Ovary (tissue), 9 donors: ENCODE data around the gene FAM222B. TPM values are rescaled to one million over a fixed set of nuclear protein-coding genes. Genes with fewer than 3 reads are reported as not detected.

Source experiments
- DNase-seq, 5 donors: peaks; one replicate each; pipeline ENCODE4 v3.0.0-alpha.2; 2019 to 2020
- H3K27ac ChIP-seq, 2 donors: fragments of 200-600 bp; one replicate each; pipeline versions ENCODE4 v1.5.1 to v1.8.0; 2019 to 2022
- H3K27me3 ChIP-seq: fragments of 200-600 bp; one replicate; pipeline ENCODE4 v1.8.0; 2022
- H3K36me3 ChIP-seq: fragments of 200-600 bp; sonication (generic); one replicate; pipeline ENCODE4 v1.5.1; 2019
- H3K4me1 ChIP-seq: one replicate; pipeline ENCODE4 v1.8.1; 2013; ENCODE audit warnings: mild to moderate bottlenecking, moderate library complexity; ENCODE audit not compliant: insufficient read depth
- H3K4me3 ChIP-seq: fragments of 200-600 bp; sonication (generic); one replicate; pipeline ENCODE4 v1.5.1; 2017
- H3K9me3 ChIP-seq, 2 donors: fragments of 200-600 bp in 1 of 2; sonication (generic) in 1 of 2; one replicate each; pipeline versions ENCODE4 v1.5.1 to v1.8.1; 2013 to 2019; ENCODE audit warnings: mild to moderate bottlenecking in 1 of 2, moderate library complexity in 1 of 2
- CTCF ChIP-seq, 3 donors: fragments of 450-650 bp in 2 of 3; fragments of 200-600 bp in 1 of 3; IDR thresholded peaks; one replicate each; pipeline versions ENCODE4 v1.5.1 to v1.8.0; 2016 to 2022; ENCODE audit warnings: antibody characterized with exemption in 3 of 3, mild to moderate bottlenecking in 1 of 3
- EP300 ChIP-seq: sonication (generic); formaldehyde crosslinking; IDR thresholded peaks from one replicate; pipeline ENCODE4 v1.6.1; 2017; ENCODE audit warnings: antibody characterized with exemption
- POLR2A ChIP-seq: fragments of 450-650 bp; IDR thresholded peaks from one replicate; pipeline ENCODE4 v1.6.1; 2017; ENCODE audit warnings: antibody characterized with exemption, mild to moderate bottlenecking, moderate library complexity
- WGBS, 3 donors: extraction: QIAGEN DNeasy Blood & Tissue Kit in 1 of 3; methylation state at CpG; one replicate each; pipeline versions ENCODE4 v1.1.5 to v1.1.7; 2013 to 2017; 5-methylcytosine and 5-hydroxymethylcytosine counted together
- intact Hi-C, 4 donors: fragments of 100-400 bp; cut with DNase I; formaldehyde crosslinking; loops; one replicate each; pipeline versions ENCODE4 v1.11.0 to v1.15.1; 2022 to 2023
- polyA plus RNA-seq, 2 donors: library from polyadenylated mRNA; stranded (reverse); fragments of 200-250 nt in 1 of 2; fragments of 350-450 nt in 1 of 2; fragmentation: Illumina TruSeq in 1 of 2; extraction: RNeasy Lipid Tissue Mini Kit (QIAGEN cat#74804) in 1 of 2; gene quantifications; one replicate each; pipeline ENCODE4 v1.2.3, GENCODE V29; 2013 to 2014
- total RNA-seq, 7 donors: library from RNA; depleted of rRNA in 2 of 7; stranded (reverse); fragments of >200 nt in 2 of 7; fragmentation: NEBNext Ultra II Directional in 3 of 7; extraction: Animal tissue kit (Norgen Biotek cat#: 25700) in 3 of 7; gene quantifications; one replicate each; pipeline versions ENCODE4 v1.1.0 to v1.2.4, GENCODE V29; 2016 to 2023
- donor health status: DM: no; HTN: no; CAD: no; lungs with moderate emphysema.
- donor health status: DM: no; HTN: no; CAD: no.
- donor health status: Bipolar disorder and iron deficiency.
- donor health status: DM: yes; HTN: yes; CAD: no.
- donor health status: DM: no; HTN: no; CAD: no.
- donor health status: DM: yes; HTN: yes; CAD: no.

FAM222B gene
- total and polyA plus RNA-seq, 9 donors, result 8.0 to 19.8 (median 15.9) TPM

- DNase-seq, result no peak
- intact Hi-C loops, result no loop called here
- Histone ChIP-seq H3K36me3 (no peaks in the 10 kb centered on the region), H3K27me3 (no peaks in the 10 kb centered on the region), H3K4me1 (peaks cover 2% of the 10 kb centered on the region), H3K4me3 (peak overlapping the region; percentile 86), H3K9me3 (no peaks in the 10 kb centered on the region), H3K27ac (peak overlapping the region; percentile 31 to 69)
- WGBS, 3 donors, result 1% methylated on average over 10 of the region's 10 CpGs
- no peak for TF ChIP-seq EP300
- TF ChIP-seq POLR2A, result no peak
- no peak for TF ChIP-seq CTCF (IDR thresholded peaks at IDR 0.05)
Observed at GRCh38 chr17:28812748-28813377, 29.7 kb downstream of the FAM222B start.

- TF ChIP-seq CTCF (IDR thresholded peaks at IDR 0.05), result no peak
- TF ChIP-seq POLR2A, result peak; percentile 39
- peaks cover 5% of the 10 kb centered on the region for H3K4me1 ChIP-seq
- intact Hi-C loops, result no loop called here
Observed at GRCh38 chr17:28812091-28812747, 30.4 kb downstream of the FAM222B start.

GRCh38 chr17:28811651-28812090 is 30.9 kb downstream of the FAM222B start:
- Histone ChIP-seq H3K4me3 (peak overlapping the region; percentile 86), H3K27me3 (no peaks in the 10 kb centered on the region), H3K9me3 (no peaks in the 10 kb centered on the region), H3K27ac (peak overlapping the region; percentile 53 to 69), H3K4me1 (peaks cover 7% of the 10 kb centered on the region), H3K36me3 (no peaks in the 10 kb centered on the region)
- no peak for DNase-seq
- WGBS, 3 donors, result 9 to 11% (median 9%) methylated on average over 6 of the region's 6 CpGs
- TF ChIP-seq POLR2A (no peak), CTCF (IDR thresholded peaks at IDR 0.05) (no peak), EP300 (no peak)
- intact Hi-C loops, result no loop called here

More at GRCh38 chr17:28812091-28812747, 30.4 kb downstream of the FAM222B start:
- H3K4me3 ChIP-seq, result peak overlapping the region; percentile 86
- 0 to 1% (median 0%) methylated on average over 42 to 47 of the region's 47 CpGs for WGBS, 3 donors
- H3K27ac ChIP-seq, result peak overlapping the region; percentile 53 to 69
- H3K27me3 ChIP-seq, result no peaks in the 10 kb centered on the region
- DNase-seq, result peak; percentile 96 to 98 (median 96)
- no peaks in the 10 kb centered on the region for H3K36me3 ChIP-seq
- H3K9me3 ChIP-seq, result no peaks in the 10 kb centered on the region

- H3K4me3 ChIP-seq, result no peak overlapping the region
- WGBS, 3 donors, result 97 to 98% (median 98%) methylated on average over 1 of the region's 1 CpG
Observed at GRCh38 chr17:28810437-28810836, 32.2 kb downstream of the FAM222B start.

More at GRCh38 chr17:28810437-28810836, 32.2 kb downstream of the FAM222B start:
- Histone ChIP-seq H3K36me3 (no peaks in the 10 kb centered on the region), H3K27ac (no peak overlapping the region), H3K27me3 (no peaks in the 10 kb centered on the region), H3K9me3 (no peaks in the 10 kb centered on the region), H3K4me1 (peaks cover 7% of the 10 kb centered on the region)
- intact Hi-C loops, result no loop called here
- DNase-seq, result no peak
- TF ChIP-seq POLR2A (no peak), EP300 (no peak), CTCF (IDR thresholded peaks at IDR 0.05) (no peak)
